OCI-LY1 (cell line): ENCODE data around the gene MYG1.
"Not testable (repeated sequence)": the region's sequence is repeated elsewhere in the genome, so short reads cannot be mapped to it uniquely, and the experiment has no call there.

Experiments used
- H2AFZ ChIP-seq: fragments of 200-600 bp; sonication (generic), shearing (Covaris generic); 2 replicates; pipeline ENCODE4 v1.6.0; 2014; ENCODE audit warnings: antibody characterized with exemption, mild to moderate bottlenecking, low read length
- H3F3A ChIP-seq: fragments of 200-600 bp; sonication (generic), shearing (Covaris generic); 2 replicates; pipeline ENCODE4 v1.6.0; 2014; ENCODE audit warnings: mild to moderate bottlenecking, antibody characterized with exemption, low read length, moderate library complexity; ENCODE audit not compliant: insufficient read depth
- H3K27ac ChIP-seq: fragments of 200-600 bp; sonication (generic); 2 replicates; pipeline ENCODE4 v1.5.1; 2014; ENCODE audit warnings: low read length, mixed run types, mild to moderate bottlenecking, low read depth; ENCODE audit not compliant: poor library complexity, severe bottlenecking
- H3K27me3 ChIP-seq: fragments of 200-600 bp; sonication (generic); 2 replicates; pipeline ENCODE4 v1.6.0; 2014; ENCODE audit warnings: antibody characterized with exemption, mild to moderate bottlenecking, low read length, moderate library complexity; ENCODE audit not compliant: insufficient read depth
- H3K36me3 ChIP-seq: fragments of 200-600 bp; sonication (generic); 2 replicates; pipeline ENCODE4 v1.6.1; 2014; ENCODE audit warnings: mild to moderate bottlenecking, antibody characterized with exemption, low read length, moderate library complexity, mixed read lengths; ENCODE audit not compliant: insufficient read depth
- H3K4me1 ChIP-seq: fragments of 200-600 bp; sonication (generic); 2 replicates; pipeline ENCODE4 v1.5.1; 2014; ENCODE audit warnings: mild to moderate bottlenecking, low read length, moderate library complexity; ENCODE audit not compliant: insufficient read depth, severe bottlenecking
- H3K4me2 ChIP-seq: fragments of 200-600 bp; sonication (generic), shearing (Covaris generic); 2 replicates; pipeline ENCODE4 v1.6.1; 2014; ENCODE audit warnings: low read length
- H3K4me3 ChIP-seq: fragments of 200-600 bp; sonication (generic); 2 replicates; pipeline ENCODE4 v1.5.1; 2014; ENCODE audit warnings: low read length, low read depth, mild to moderate bottlenecking, mixed read lengths; ENCODE audit not compliant: poor library complexity, severe bottlenecking
- H3K79me2 ChIP-seq: fragments of 200-600 bp; shearing (Covaris generic); 2 replicates; pipeline ENCODE4 v1.6.1; 2016; ENCODE audit warnings: mixed run types, low read length, mixed read lengths; ENCODE audit not compliant: insufficient read depth
- H3K9ac ChIP-seq: fragments of 200-600 bp; sonication (generic), shearing (Covaris generic); 2 replicates; pipeline ENCODE4 v1.6.1; 2014; ENCODE audit warnings: mild to moderate bottlenecking, low read length, mixed read lengths
- H3K9me2 ChIP-seq: fragments of 200-600 bp; sonication (generic), shearing (Covaris generic); 2 replicates; pipeline ENCODE4 v1.6.1; 2014; ENCODE audit warnings: low read depth, mild to moderate bottlenecking, low read length, mixed read lengths
- H3K9me3 ChIP-seq: fragments of 200-600 bp; shearing (Covaris generic); 2 replicates; pipeline ENCODE4 v1.6.1; 2014; ENCODE audit warnings: low read length, mixed read lengths
- H4K20me1 ChIP-seq: fragments of 200-600 bp; sonication (generic), shearing (Covaris generic); 2 replicates; pipeline ENCODE4 v1.6.0; 2016; ENCODE audit warnings: mild to moderate bottlenecking, low read length; ENCODE audit not compliant: insufficient read depth
- EZH2 ChIP-seq: fragments of 200-600 bp; sonication (generic), shearing (Covaris generic); IDR thresholded peaks from 2 replicates; pipeline ENCODE4 v1.8.0; 2017; ENCODE audit warnings: borderline replicate concordance, mixed run types, mild to moderate bottlenecking, antibody characterized with exemption, low read length, moderate library complexity, mixed read lengths
- TF ChIP-seq, protein P1 (sequence below): fragments of 200-600 bp; sonication (generic), shearing (Covaris generic); IDR thresholded peaks from 2 replicates; pipeline ENCODE4 v1.5.1; 2017; ENCODE audit warnings: mild to moderate bottlenecking, antibody characterized with exemption, low read length, moderate library complexity, mixed read lengths

Gene MYG1

GRCh38 chr12:53330671-53331070 is 31.2 kb downstream of the MYG1 start:
- Histone ChIP-seq H4K20me1 (no peaks in the 10 kb centered on the region), H3K27ac (no peak overlapping the region), H3K27me3 (peaks cover 8% of the 10 kb centered on the region; the same call in 1 of the 2 replicates), H3K9me2 (no peaks in the 10 kb centered on the region), H3K9ac (no peak overlapping the region), H2AFZ (no peak overlapping the region), H3K9me3 (no peaks in the 10 kb centered on the region), H3K4me2 (no peak overlapping the region), H3K36me3 (no peaks in the 10 kb centered on the region), H3F3A (no peaks in the 10 kb centered on the region), H3K4me3 (no peak overlapping the region), H3K4me1 (peaks cover 5% of the 10 kb centered on the region), H3K79me2 (no peaks in the 10 kb centered on the region)
- TF ChIP-seq, protein P1, sequence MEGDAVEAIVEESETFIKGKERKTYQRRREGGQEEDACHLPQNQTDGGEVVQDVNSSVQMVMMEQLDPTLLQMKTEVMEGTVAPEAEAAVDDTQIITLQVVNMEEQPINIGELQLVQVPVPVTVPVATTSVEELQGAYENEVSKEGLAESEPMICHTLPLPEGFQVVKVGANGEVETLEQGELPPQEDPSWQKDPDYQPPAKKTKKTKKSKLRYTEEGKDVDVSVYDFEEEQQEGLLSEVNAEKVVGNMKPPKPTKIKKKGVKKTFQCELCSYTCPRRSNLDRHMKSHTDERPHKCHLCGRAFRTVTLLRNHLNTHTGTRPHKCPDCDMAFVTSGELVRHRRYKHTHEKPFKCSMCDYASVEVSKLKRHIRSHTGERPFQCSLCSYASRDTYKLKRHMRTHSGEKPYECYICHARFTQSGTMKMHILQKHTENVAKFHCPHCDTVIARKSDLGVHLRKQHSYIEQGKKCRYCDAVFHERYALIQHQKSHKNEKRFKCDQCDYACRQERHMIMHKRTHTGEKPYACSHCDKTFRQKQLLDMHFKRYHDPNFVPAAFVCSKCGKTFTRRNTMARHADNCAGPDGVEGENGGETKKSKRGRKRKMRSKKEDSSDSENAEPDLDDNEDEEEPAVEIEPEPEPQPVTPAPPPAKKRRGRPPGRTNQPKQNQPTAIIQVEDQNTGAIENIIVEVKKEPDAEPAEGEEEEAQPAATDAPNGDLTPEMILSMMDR: no peak
- TF ChIP-seq EZH2: no peak

DNA sequence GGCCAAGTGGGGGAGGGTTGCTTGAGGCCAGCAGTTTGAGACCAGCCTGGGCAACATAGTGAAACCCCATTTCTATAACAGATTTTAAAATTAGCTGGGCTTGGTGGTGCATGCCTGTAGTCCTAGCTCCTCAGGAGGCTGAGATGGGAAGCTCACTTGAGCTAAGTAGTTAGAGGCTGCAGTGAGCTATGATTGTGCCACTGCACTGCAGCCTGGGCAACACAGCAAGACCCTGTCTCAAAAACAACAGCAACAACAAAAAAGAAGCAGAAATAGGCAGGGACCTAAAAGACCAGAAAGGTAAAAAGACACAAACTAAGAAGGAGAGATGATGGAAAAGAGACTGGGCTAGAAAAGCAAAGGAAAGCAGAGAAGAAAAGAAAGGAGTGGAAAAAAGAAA is 32.8 kb downstream of the MYG1 start:
- H3K27ac ChIP-seq, H2AFZ ChIP-seq: not testable (repeated sequence)

GRCh38 chr12:53332744-53333143 is 33.2 kb downstream of the MYG1 start:
- Histone ChIP-seq H3K4me2 (no peak overlapping the region), H3K9me2 (no peaks in the 10 kb centered on the region), H2AFZ (no peak overlapping the region), H3K27me3 (peaks cover 21% of the 10 kb centered on the region), H3K9ac (no peak overlapping the region), H3K4me1 (no peaks in the 10 kb centered on the region), H3F3A (no peaks in the 10 kb centered on the region), H3K36me3 (no peaks in the 10 kb centered on the region), H4K20me1 (no peaks in the 10 kb centered on the region), H3K79me2 (no peaks in the 10 kb centered on the region), H3K4me3 (no peak overlapping the region), H3K27ac (no peak overlapping the region), H3K9me3 (no peaks in the 10 kb centered on the region)
- TF ChIP-seq, protein P1: no peak
- TF ChIP-seq EZH2: no peak

More for the DNA sequence above, 32.8 kb downstream of the MYG1 start:
- not testable (repeated sequence) for H3K9me2 ChIP-seq, H3K9ac ChIP-seq, H3K4me2 ChIP-seq, H4K20me1 ChIP-seq, H3K4me1 ChIP-seq, H3K36me3 ChIP-seq, H3K79me2 ChIP-seq, H3K4me3 ChIP-seq, H3K9me3 ChIP-seq, H3F3A ChIP-seq
- peaks cover 17% of the 10 kb centered on the region for H3K27me3 ChIP-seq

DNA sequence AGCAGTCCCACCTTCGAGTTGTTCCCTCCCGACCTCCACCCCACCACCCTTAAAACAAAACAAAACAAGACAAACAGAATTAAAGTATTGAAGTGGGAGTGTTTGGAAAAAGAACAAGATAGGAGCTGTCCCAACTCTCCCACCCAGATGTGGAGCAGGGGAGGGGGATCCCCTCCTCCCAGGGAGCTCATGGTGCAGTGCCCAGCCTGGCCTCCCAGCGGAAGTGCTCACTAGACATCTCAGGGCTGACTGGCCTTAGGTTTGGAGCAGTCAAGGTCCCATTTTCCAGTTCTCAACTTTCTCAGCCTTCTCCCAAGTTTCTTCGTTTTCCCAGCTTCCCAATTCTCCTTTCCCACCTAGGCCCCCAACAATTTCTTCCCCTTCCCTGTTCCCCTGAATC is 33.8 kb downstream of the MYG1 start:
- Histone ChIP-seq H3K27ac (no peak overlapping the region), H3K9me2 (no peaks in the 10 kb centered on the region), H3K9ac (no peak overlapping the region), H3K79me2 (no peaks in the 10 kb centered on the region), H3K9me3 (no peaks in the 10 kb centered on the region), H3K36me3 (no peaks in the 10 kb centered on the region), H3K4me3 (no peak overlapping the region), H2AFZ (no peak overlapping the region), H3F3A (no peaks in the 10 kb centered on the region), H3K4me1 (no peaks in the 10 kb centered on the region), H3K4me2 (no peak overlapping the region), H4K20me1 (no peaks in the 10 kb centered on the region), H3K27me3 (peaks cover 21% of the 10 kb centered on the region)
- TF ChIP-seq EZH2: no peak
- TF ChIP-seq, protein P1: no peak
